Stomach smooth muscle (tissue), 2 donors: ENCODE results near the gene SLC37A1.
"Not testable (repeated sequence)": the region's sequence is repeated elsewhere in the genome, so short reads cannot be mapped to it uniquely, and the experiment has no call there.

Experiments
- H3K27ac ChIP-seq: one replicate; pipeline ENCODE4 v1.7.0; 2013; ENCODE audit warnings: mild to moderate bottlenecking, low read length, inconsistent platforms
- H3K27me3 ChIP-seq, 2 donors: one replicate each; pipeline ENCODE4 v1.7.0; 2013; ENCODE audit warnings: low read length in 2 of 2; ENCODE audit not compliant: insufficient read depth in 2 of 2, control insufficient read depth in 1 of 2
- H3K36me3 ChIP-seq, 2 donors: one replicate each; pipeline ENCODE4 v1.7.0; 2013; ENCODE audit warnings: low read length in 2 of 2; ENCODE audit not compliant: control insufficient read depth in 2 of 2, insufficient read depth in 2 of 2
- H3K4me1 ChIP-seq: one replicate; pipeline ENCODE4 v1.7.0; 2013; ENCODE audit warnings: low read length; ENCODE audit not compliant: control insufficient read depth, insufficient read depth
- H3K4me3 ChIP-seq, 2 donors: one replicate each; pipeline ENCODE4 v1.7.0; 2013; ENCODE audit warnings: low read length in 2 of 2
- H3K9ac ChIP-seq, 2 donors: one replicate each; pipeline ENCODE4 v1.7.0; 2013; ENCODE audit warnings: low read length in 2 of 2, mild to moderate bottlenecking in 1 of 2
- H3K9me3 ChIP-seq, 2 donors: one replicate each; pipeline ENCODE4 v1.7.0; 2013; ENCODE audit warnings: low read length in 2 of 2; ENCODE audit not compliant: control insufficient read depth in 2 of 2
- donor health status: healthy.
- donor health status: Pancreatic carcinoma.

Gene SLC37A1

GRCh38 chr21:42621166-42621818, 107.6 kb downstream of the SLC37A1 start:
- no peaks in the 10 kb centered on the region for H3K4me1 ChIP-seq
- peaks cover 13 to 16% of the 10 kb centered on the region in 2 donors for H3K27me3 ChIP-seq
- no peak overlapping the region for H3K9ac ChIP-seq
- H3K4me3 ChIP-seq, result no peak overlapping the region
- no peaks in the 10 kb centered on the region for H3K9me3 ChIP-seq
- no peak overlapping the region for H3K27ac ChIP-seq
- H3K36me3 ChIP-seq, result no peaks in the 10 kb centered on the region

DNA sequence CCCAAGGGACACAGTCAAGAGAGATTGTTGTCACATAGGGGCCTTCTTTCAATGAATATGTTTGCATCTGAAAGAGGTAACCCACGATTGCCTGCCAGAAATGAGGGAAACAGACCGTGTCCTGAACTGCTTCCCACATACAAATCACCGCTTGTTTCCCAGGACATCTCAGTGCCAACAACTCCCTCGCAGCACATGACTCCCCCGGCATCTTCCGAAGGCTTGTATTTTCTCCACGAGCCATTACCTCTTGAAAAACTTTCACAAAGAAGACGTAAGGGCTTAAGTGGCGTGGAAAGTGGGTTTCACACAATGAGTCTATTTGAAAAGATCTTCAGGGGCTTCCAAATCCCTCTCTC, 108.1 kb downstream of the SLC37A1 start:
- H3K36me3 ChIP-seq, result no peaks in the 10 kb centered on the region
- no peaks in the 10 kb centered on the region for H3K9me3 ChIP-seq
- H3K4me3 ChIP-seq, result no peak overlapping the region
- H3K27me3 ChIP-seq, result peaks cover 13 to 15% of the 10 kb centered on the region in 2 donors
- H3K27ac ChIP-seq, result no peak overlapping the region
- H3K4me1 ChIP-seq, result no peaks in the 10 kb centered on the region
- no peak overlapping the region for H3K9ac ChIP-seq

- H3K27me3 ChIP-seq, result peaks cover 10 to 13% of the 10 kb centered on the region in 2 donors
- H3K9me3 ChIP-seq, result no peaks in the 10 kb centered on the region
- H3K36me3 ChIP-seq, result no peaks in the 10 kb centered on the region
- H3K4me3 ChIP-seq, result no peak overlapping the region
- H3K4me1 ChIP-seq, result no peaks in the 10 kb centered on the region
- no peak overlapping the region for H3K9ac ChIP-seq
- H3K27ac ChIP-seq, result no peak overlapping the region
Observed at GRCh38 chr21:42622284-42622683, 108.6 kb downstream of the SLC37A1 start.

- Histone ChIP-seq H3K27me3 (peaks cover 9 to 11% of the 10 kb centered on the region in 2 donors), H3K27ac (no peak overlapping the region), H3K9me3 (no peaks in the 10 kb centered on the region), H3K4me3 (no peak overlapping the region), H3K9ac (no peak overlapping the region), H3K4me1 (no peaks in the 10 kb centered on the region), H3K36me3 (no peaks in the 10 kb centered on the region)
Observed at GRCh38 chr21:42623694-42624093, 110.0 kb downstream of the SLC37A1 start.

GRCh38 chr21:42624095-42624790, 110.6 kb downstream of the SLC37A1 start:
- Histone ChIP-seq H3K9ac (no peak overlapping the region), H3K27ac (no peak overlapping the region), H3K27me3 (peaks cover 8 to 11% of the 10 kb centered on the region in 2 donors), H3K9me3 (no peaks in the 10 kb centered on the region), H3K36me3 (no peaks in the 10 kb centered on the region), H3K4me3 (no peak overlapping the region), H3K4me1 (no peaks in the 10 kb centered on the region)

GRCh38 chr21:42624936-42625335, 111.3 kb downstream of the SLC37A1 start:
- peaks cover 2 to 8% of the 10 kb centered on the region in 2 donors for H3K27me3 ChIP-seq
- H3K36me3 ChIP-seq, result no peaks in the 10 kb centered on the region
- no peak overlapping the region for H3K4me3 ChIP-seq
- H3K4me1 ChIP-seq, result no peaks in the 10 kb centered on the region
- H3K9ac ChIP-seq, result no peak overlapping the region
- no peak overlapping the region for H3K27ac ChIP-seq
- H3K9me3 ChIP-seq, result no peaks in the 10 kb centered on the region

- Histone ChIP-seq H3K4me1 (no peaks in the 10 kb centered on the region), H3K9me3 (no peaks in the 10 kb centered on the region), H3K9ac (no peak overlapping the region)
Observed at GRCh38 chr21:42626171-42626570, 112.5 kb downstream of the SLC37A1 start.

GRCh38 chr21:42627527-42628289, 114.1 kb downstream of the SLC37A1 start:
- no peaks in the 10 kb centered on the region for H3K9me3 ChIP-seq
- H3K27me3 ChIP-seq, result peaks cover 0 to 11% of the 10 kb centered on the region in 2 donors
- no peak overlapping the region for H3K4me3 ChIP-seq
- H3K27ac ChIP-seq, result no peak overlapping the region
- no peaks in the 10 kb centered on the region for H3K36me3 ChIP-seq
- H3K4me1 ChIP-seq, result no peaks in the 10 kb centered on the region
- H3K9ac ChIP-seq, result no peak overlapping the region

More at GRCh38 chr21:42626171-42626570, 112.5 kb downstream of the SLC37A1 start:
- Histone ChIP-seq H3K27me3 (peaks cover 0 to 8% of the 10 kb centered on the region in 2 donors), H3K27ac (no peak overlapping the region), H3K4me3 (no peak overlapping the region), H3K36me3 (no peaks in the 10 kb centered on the region)

DNA sequence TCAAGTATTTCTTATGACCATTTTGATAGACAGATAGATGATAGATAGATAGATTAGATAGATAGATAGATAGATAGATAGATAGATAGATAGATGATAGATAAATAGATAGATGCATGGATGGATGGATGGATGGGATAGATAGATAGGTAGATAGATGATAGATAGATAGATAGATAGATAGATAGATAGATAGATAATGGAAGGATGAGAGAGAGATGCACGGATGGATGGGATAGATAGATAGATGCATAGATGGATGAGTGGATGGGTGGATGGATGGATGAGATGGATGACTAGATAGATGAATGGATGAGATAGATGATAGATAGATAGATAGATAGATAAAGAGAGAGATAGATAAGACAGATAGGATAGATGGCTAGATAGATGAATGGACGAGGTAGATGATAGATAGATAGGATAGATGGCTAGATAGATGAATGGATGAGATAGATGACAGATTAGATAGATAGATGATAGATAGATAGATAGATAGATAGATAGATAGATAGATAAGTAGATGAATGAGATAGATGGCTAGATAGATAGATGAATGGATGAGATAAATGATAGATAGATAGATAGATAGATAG, 114.9 kb downstream of the SLC37A1 start:
- peaks cover 0 to 11% of the 10 kb centered on the region in 2 donors for H3K27me3 ChIP-seq
- not testable (repeated sequence) for H3K36me3 ChIP-seq, H3K9ac ChIP-seq, H3K4me1 ChIP-seq, H3K27ac ChIP-seq, H3K9me3 ChIP-seq, H3K4me3 ChIP-seq

- Histone ChIP-seq H3K4me1 (no peaks in the 10 kb centered on the region), H3K9me3 (no peaks in the 10 kb centered on the region), H3K27me3 (peaks cover 0 to 9% of the 10 kb centered on the region in 2 donors), H3K27ac (no peak overlapping the region), H3K9ac (no peak overlapping the region), H3K36me3 (no peaks in the 10 kb centered on the region), H3K4me3 (no peak overlapping the region)
Observed at GRCh38 chr21:42629933-42630589, 116.4 kb downstream of the SLC37A1 start.
